ENCODE measurements around the gene ANGPTL2. TPM values are rescaled to one million over a fixed set of nuclear protein-coding genes. Genes with fewer than 3 reads are reported as not detected.
"Not testable (repeated sequence)": the region's sequence is repeated elsewhere in the genome, so short reads cannot be mapped to it uniquely, and the experiment has no call there.

Gene ANGPTL2
- total and polyA plus RNA-seq, 12 donors = 16.2 to 73.5 (median 42.9) TPM

- H3K9me3 ChIP-seq = no peaks in the 10 kb centered on the region
- H3K4me3 ChIP-seq = no peak overlapping the region
- H3K27me3 ChIP-seq = no peaks in the 10 kb centered on the region
- peaks cover 0 to 34% (median 11%) of the 10 kb centered on the region in 9 donors for H3K4me1 ChIP-seq
- DNase-seq = no peak
- H3K36me3 ChIP-seq = no peaks in the 10 kb centered on the region
- no peak overlapping the region for H3K27ac ChIP-seq
- no peak for TF ChIP-seq CTCF (IDR thresholded peaks at IDR 0.05)
- WGBS, 2 donors = 59 to 65% methylated on average over 2 of the region's 2 CpGs
- intact Hi-C loops (cut with DNase I) = no loop called here
- ATAC-seq = no peak
Observed at GRCh38 chr9:127147251-127147650, 24.8 kb upstream of the ANGPTL2 start.

DNA sequence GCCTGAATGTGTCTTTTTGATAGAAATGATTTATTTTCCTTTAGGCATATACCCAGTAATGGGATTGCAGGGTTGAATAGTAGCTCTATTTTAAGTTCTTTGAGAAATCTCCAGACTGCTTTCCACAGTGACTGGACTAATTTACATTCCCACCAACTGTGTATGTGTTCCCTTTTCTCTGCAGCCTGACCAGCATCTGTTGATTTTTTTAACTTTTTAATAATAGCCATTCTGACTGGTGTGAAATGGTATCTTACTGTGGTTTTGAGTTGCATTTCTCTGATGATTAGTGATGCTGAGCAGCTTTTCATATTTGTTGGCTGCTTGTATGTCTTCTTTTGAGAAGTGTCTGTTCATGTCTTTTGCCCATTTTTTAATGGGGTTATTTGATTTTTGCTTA is 24.4 kb upstream of the ANGPTL2 start:
- H3K9me3 ChIP-seq; intact Hi-C loops (cut with DNase I); H3K27ac ChIP-seq; H3K4me3 ChIP-seq; H3K36me3 ChIP-seq; DNase-seq; H3K27me3 ChIP-seq; ATAC-seq: not testable (repeated sequence)
- H3K4me1 ChIP-seq = peaks cover 0 to 34% (median 11%) of the 10 kb centered on the region in 9 donors

- Histone ChIP-seq H3K27ac (peak overlapping the region in 7 of 10 donors; percentile 24 to 64 (median 45)), H3K36me3 (no peaks in the 10 kb centered on the region), H3K4me1 (peaks cover 0 to 42% (median 15%) of the 10 kb centered on the region in 9 donors), H3K4me3 (no peak overlapping the region), H3K9me3 (no peaks in the 10 kb centered on the region), H3K27me3 (no peaks in the 10 kb centered on the region)
- 72 to 73% methylated on average over 8 of the region's 8 CpGs for WGBS, 2 donors
- intact Hi-C loops (cut with DNase I) = no loop called here
- peak in 2 of 9 donors; percentile 12 to 35 for TF ChIP-seq CTCF (IDR thresholded peaks at IDR 0.05)
- DNase-seq = peak in 1 of 2 donors; percentile 58
- peak; percentile 70 to 91 (median 86) for ATAC-seq
Observed at GRCh38 chr9:127144670-127145445, 22.4 kb upstream of the ANGPTL2 start.

- WGBS, 2 donors = 96 to 97% methylated on average over 8 of the region's 8 CpGs
- ATAC-seq = no peak
- Histone ChIP-seq H3K36me3 (no peaks in the 10 kb centered on the region), H3K4me1 (peaks cover 0 to 45% (median 15%) of the 10 kb centered on the region in 9 donors), H3K4me3 (no peak overlapping the region), H3K9me3 (no peaks in the 10 kb centered on the region), H3K27me3 (no peaks in the 10 kb centered on the region), H3K27ac (no peak overlapping the region)
- DNase-seq = no peak
- intact Hi-C loops (cut with DNase I) = no loop called here
- no peak for TF ChIP-seq CTCF (IDR thresholded peaks at IDR 0.05)
Observed at GRCh38 chr9:127143920-127144465, 21.6 kb upstream of the ANGPTL2 start.

All from heart right ventricle (tissue), 16 donors.